CD4-positive, alpha-beta T cell (primary cell): ENCODE measurements around the gene NAA25. TPM values are rescaled to one million over a fixed set of nuclear protein-coding genes. Genes with fewer than 3 reads are reported as not detected.

Experiments used
- ATAC-seq: fragments of 200-7000 bp; cut with Tn5 transposase; one replicate; pipeline ENCODE4 v1.10.0; 2022; ENCODE audit warnings: mild to moderate bottlenecking; ENCODE audit not compliant: poor library complexity
- CTCF ChIA-PET: fragments of 350-600 bp; sonication (Branson Sonifier 250); formaldehyde crosslinking; loops from one replicate; lab custom pipeline; 2021; ENCODE audit warnings: antibody characterized with exemption, inconsistent platforms; lab: Charles Lee
- POLR2A ChIA-PET: fragments of 350-600 bp; sonication (Branson Sonifier 250); formaldehyde crosslinking; loops from one replicate; lab custom pipeline; 2021; ENCODE audit warnings: antibody characterized with exemption, inconsistent platforms; lab: Charles Lee
- DNase-seq, 14 experiments: peaks; one replicate each; pipeline ENCODE4 v3.0.0-alpha.2; 2013 to 2020; ENCODE audit warnings: mixed read lengths in 2 of 14
- H3K27ac ChIP-seq, 2 donors: one replicate each; pipeline versions ENCODE4 v1.5.1 to v1.7.0; 2013; ENCODE audit warnings: low read length in 2 of 2, low read depth in 1 of 2, mild to moderate bottlenecking in 1 of 2
- H3K27me3 ChIP-seq, 2 experiments: 1 replicate in 1 of 2; 2 replicates in 1 of 2; pipeline versions ENCODE4 v1.6.1 to v1.7.0; 2013; ENCODE audit warnings: low read length in 2 of 2, control low read depth in 1 of 2, mild to moderate bottlenecking in 1 of 2, moderate library complexity in 1 of 2; ENCODE audit not compliant: insufficient read depth in 2 of 2, control insufficient read depth in 1 of 2
- H3K36me3 ChIP-seq: one replicate; pipeline ENCODE4 v1.6.1; 2013; ENCODE audit warnings: low read length, control low read depth; ENCODE audit not compliant: insufficient read depth
- H3K4me1 ChIP-seq: one replicate; pipeline ENCODE4 v1.6.1; 2013; ENCODE audit warnings: low read length, control low read depth; ENCODE audit not compliant: insufficient read depth
- H3K4me3 ChIP-seq: one replicate; pipeline ENCODE4 v1.5.1; 2013; ENCODE audit warnings: mild to moderate bottlenecking, low read length, moderate library complexity
- H3K9me3 ChIP-seq, 2 experiments: 1 replicate in 1 of 2; 2 replicates in 1 of 2; pipeline versions ENCODE4 v1.6.1 to v1.7.0; 2013; ENCODE audit warnings: low read length in 2 of 2, mild to moderate bottlenecking in 2 of 2, control low read depth in 1 of 2, moderate library complexity in 1 of 2; ENCODE audit not compliant: control insufficient read depth in 1 of 2, insufficient read depth in 1 of 2
- H3K27ac Mint-ChIP-seq: one replicate; pipeline ENCODE4 v1.8.0; 2020; ENCODE audit warnings: mixed read lengths
- H3K27me3 Mint-ChIP-seq: one replicate; pipeline ENCODE4 v1.8.0; 2021; ENCODE audit warnings: mixed read lengths
- H3K36me3 Mint-ChIP-seq: one replicate; pipeline ENCODE4 v1.8.0; 2021; ENCODE audit warnings: low read depth, mixed read lengths
- H3K4me1 Mint-ChIP-seq: one replicate; pipeline ENCODE4 v1.8.0; 2021; ENCODE audit warnings: low read depth, mixed read lengths
- H3K4me3 Mint-ChIP-seq: one replicate; pipeline ENCODE4 v1.8.0; 2020; ENCODE audit warnings: mild to moderate bottlenecking, mixed read lengths
- H3K9me3 Mint-ChIP-seq: one replicate; pipeline ENCODE4 v1.8.0; 2020; ENCODE audit warnings: mixed read lengths
- intact Hi-C, 2 experiments: fragments of 100-400 bp; cut with DNase I in 1 of 2; cut with micrococcal nuclease in 1 of 2; formaldehyde crosslinking; loops; one replicate each; pipeline versions ENCODE4 v1.15.1 to v1.9.0; 2023 to 2025; cut with DNase I, micrococcal nuclease
- total RNA-seq, 174 experiments: library from RNA in 2 of 174; stranded (reverse) in 2 of 174; gene quantifications; one replicate each; pipeline ENCODE4 v1.2.3 and lab custom pipeline; 2021 to 2026
- TF ChIP-seq, protein P1 (sequence below): fragments of 200-600 bp; IDR thresholded peaks from one replicate; pipeline ENCODE4 v1.8.0; 2022; ENCODE audit warnings: antibody characterized with exemption, mild to moderate bottlenecking

Gene NAA25
- total RNA-seq, 2 experiments from 2014 or later = 31.1 to 34.6 TPM

DNA sequence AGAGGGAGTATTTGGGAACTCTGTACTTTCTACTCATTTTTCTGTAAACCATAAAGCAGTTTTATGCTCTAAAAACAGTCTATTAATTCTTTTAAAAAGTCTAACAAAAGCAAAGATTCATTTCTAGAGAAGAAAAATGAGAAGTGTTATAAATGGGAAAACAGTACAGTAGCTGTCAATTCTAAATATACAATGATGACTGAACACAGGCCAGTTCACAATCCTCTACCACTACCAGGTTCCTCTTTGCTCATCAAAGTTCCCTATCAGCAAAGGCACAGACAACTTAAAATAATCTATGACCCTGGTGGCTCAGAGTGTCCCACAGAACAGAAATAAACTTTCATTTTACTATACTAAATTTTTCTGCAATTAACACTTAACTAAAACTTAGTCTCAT is 12.5 kb downstream of the NAA25 start:
- Histone ChIP-seq H3K9me3 (no peaks in the 10 kb centered on the region), H3K27me3 (no peaks in the 10 kb centered on the region), H3K27ac (no peak overlapping the region), H3K36me3 (peaks cover 45% of the 10 kb centered on the region), H3K4me3 (no peak overlapping the region), H3K4me1 (peaks cover 6% of the 10 kb centered on the region)
- Mint-ChIP-seq H3K9me3 (no peaks in the 10 kb centered on the region), H3K4me1 (peaks cover 29% of the 10 kb centered on the region), H3K27ac (peak overlapping the region; percentile 40), H3K27me3 (no peaks in the 10 kb centered on the region), H3K36me3 (peaks cover 76% of the 10 kb centered on the region), H3K4me3 (no peak overlapping the region)
- ChIA-PET POLR2A (interaction anchor here (1.5 kb wide), 1 partner anchor 13 kb away, joined by 4 read pairs; the partner anchor contains the start of gene NAA25), CTCF (no interaction called here)
- TF ChIP-seq, protein P1, sequence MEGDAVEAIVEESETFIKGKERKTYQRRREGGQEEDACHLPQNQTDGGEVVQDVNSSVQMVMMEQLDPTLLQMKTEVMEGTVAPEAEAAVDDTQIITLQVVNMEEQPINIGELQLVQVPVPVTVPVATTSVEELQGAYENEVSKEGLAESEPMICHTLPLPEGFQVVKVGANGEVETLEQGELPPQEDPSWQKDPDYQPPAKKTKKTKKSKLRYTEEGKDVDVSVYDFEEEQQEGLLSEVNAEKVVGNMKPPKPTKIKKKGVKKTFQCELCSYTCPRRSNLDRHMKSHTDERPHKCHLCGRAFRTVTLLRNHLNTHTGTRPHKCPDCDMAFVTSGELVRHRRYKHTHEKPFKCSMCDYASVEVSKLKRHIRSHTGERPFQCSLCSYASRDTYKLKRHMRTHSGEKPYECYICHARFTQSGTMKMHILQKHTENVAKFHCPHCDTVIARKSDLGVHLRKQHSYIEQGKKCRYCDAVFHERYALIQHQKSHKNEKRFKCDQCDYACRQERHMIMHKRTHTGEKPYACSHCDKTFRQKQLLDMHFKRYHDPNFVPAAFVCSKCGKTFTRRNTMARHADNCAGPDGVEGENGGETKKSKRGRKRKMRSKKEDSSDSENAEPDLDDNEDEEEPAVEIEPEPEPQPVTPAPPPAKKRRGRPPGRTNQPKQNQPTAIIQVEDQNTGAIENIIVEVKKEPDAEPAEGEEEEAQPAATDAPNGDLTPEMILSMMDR = no peak
- ATAC-seq = no peak
- DNase-seq = peak in 1 of 14 experiments; percentile 9
- intact Hi-C loops = no loop called here

DNA sequence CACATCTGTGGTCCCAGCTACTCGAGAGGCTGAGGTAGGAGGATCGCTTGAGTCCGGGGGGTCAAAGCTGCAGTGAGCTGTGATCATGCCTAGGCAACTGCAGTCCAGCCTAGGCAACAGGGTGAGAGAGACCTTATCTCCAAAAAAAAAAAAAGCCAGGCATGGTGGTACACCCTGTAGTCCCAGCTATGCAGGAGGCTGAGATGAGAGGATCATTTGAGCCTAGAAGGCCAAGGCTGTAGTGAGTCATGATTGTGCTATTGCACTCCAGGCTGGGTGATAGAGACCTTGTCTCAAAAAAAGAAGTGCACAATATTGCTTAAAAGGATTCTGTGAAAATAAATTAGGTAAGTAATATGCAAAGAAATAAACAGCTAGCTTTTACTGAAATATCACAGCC is 17.0 kb downstream of the NAA25 start:
- DNase-seq (no peak), ATAC-seq (no peak)
- intact Hi-C loops = no loop called here
- Mint-ChIP-seq H3K27ac (no peak overlapping the region), H3K4me1 (peaks cover 19% of the 10 kb centered on the region), H3K4me3 (no peak overlapping the region), H3K9me3 (no peaks in the 10 kb centered on the region), H3K27me3 (no peaks in the 10 kb centered on the region), H3K36me3 (peaks cover 80% of the 10 kb centered on the region)
- Histone ChIP-seq H3K4me1 (no peaks in the 10 kb centered on the region), H3K27me3 (no peaks in the 10 kb centered on the region), H3K36me3 (peaks cover 54% of the 10 kb centered on the region), H3K4me3 (no peak overlapping the region), H3K27ac (no peak overlapping the region), H3K9me3 (no peaks in the 10 kb centered on the region)
- POLR2A ChIA-PET = no interaction called here
- CTCF ChIA-PET = interaction anchor here (0.6 kb wide), 1 partner anchor 47 kb away, joined by 3 read pairs; no protein-coding TSS in a partner anchor
- TF ChIP-seq, protein P1 = no peak

DNA sequence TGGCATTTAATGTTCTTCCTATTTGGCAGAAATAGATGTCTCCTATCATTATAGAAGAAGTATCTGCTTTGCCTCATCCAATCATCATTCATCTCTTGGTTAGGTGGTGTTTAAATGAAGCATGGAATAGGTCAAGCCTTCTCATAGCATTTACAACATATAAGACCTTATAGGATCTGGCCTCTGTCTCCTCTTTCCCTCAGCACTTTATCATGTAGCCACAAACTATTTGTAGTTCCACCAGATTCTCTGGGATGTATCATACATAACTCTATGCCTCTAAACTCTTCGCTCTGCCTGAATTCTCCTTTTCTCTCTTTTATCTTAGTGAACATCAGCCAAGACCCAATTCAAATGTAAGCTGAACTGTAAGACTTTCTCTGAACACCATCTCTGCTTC is 20.7 kb downstream of the NAA25 start:
- Histone ChIP-seq H3K9me3 (no peaks in the 10 kb centered on the region), H3K27ac (no peak overlapping the region), H3K4me1 (no peaks in the 10 kb centered on the region), H3K27me3 (no peaks in the 10 kb centered on the region), H3K4me3 (no peak overlapping the region), H3K36me3 (peaks cover 57% of the 10 kb centered on the region)
- DNase-seq (no peak), ATAC-seq (no peak)
- intact Hi-C loops = loop anchor here in 1 of 2 experiments (5.0 kb wide), 1 partner anchor 41 kb away; no protein-coding TSS in a partner anchor
- H3K27ac Mint-ChIP-seq = no peak overlapping the region
- H3K4me3 Mint-ChIP-seq = no peak overlapping the region
- H3K27me3 Mint-ChIP-seq = no peaks in the 10 kb centered on the region
- H3K4me1 Mint-ChIP-seq = peaks cover 10% of the 10 kb centered on the region
- ChIA-PET CTCF (interaction anchor here (0.7 kb wide), 1 partner anchor 66 kb away, joined by 3 read pairs; no protein-coding TSS in a partner anchor), POLR2A (interaction anchor here (1.0 kb wide), 1 partner anchor 37 kb away, joined by 3 read pairs; the partner anchor contains the start of gene TRAFD1)
- TF ChIP-seq, protein P1 = no peak
- H3K36me3 Mint-ChIP-seq = peaks cover 74% of the 10 kb centered on the region
- no peaks in the 10 kb centered on the region for H3K9me3 Mint-ChIP-seq
